HG03159 (cell line): ENCODE data around the gene GALNT12.

Experiments used
- ATAC-seq: cut with Tn5 transposase; IDR thresholded peaks from one replicate; pipeline ENCODE4 v1.9.1; 2021; ENCODE audit warnings: mild to moderate bottlenecking, moderate library complexity; ENCODE audit not compliant: unreplicated experiment

The GALNT12 gene

GRCh38 chr9:98807070-98807813 is at the start of gene GALNT12:
TSS of gene GALNT12 (plus strand) at chr9:98807670. CDS start at chr9:98807699, 29 bp downstream.
- ATAC-seq = no peak

GRCh38 chr9:98760231-98760630 is 47.2 kb upstream of the GALNT12 start:
- no peak for ATAC-seq

GRCh38 chr9:98763986-98764745 is 43.3 kb upstream of the GALNT12 start:
- no peak for ATAC-seq

GRCh38 chr9:98765256-98765655 is 42.2 kb upstream of the GALNT12 start:
- no peak for ATAC-seq

- ATAC-seq = no peak
These were observed 40.9 kb upstream of the GALNT12 start for GRCh38 chr9:98766586-98766985.

GRCh38 chr9:98767196-98767595 is 40.3 kb upstream of the GALNT12 start:
- no peak for ATAC-seq

GRCh38 chr9:98767915-98768314 is 39.6 kb upstream of the GALNT12 start:
- no peak for ATAC-seq

GRCh38 chr9:98768344-98768743 is 39.1 kb upstream of the GALNT12 start:
- no peak for ATAC-seq

GRCh38 chr9:98770717-98771116 is 36.8 kb upstream of the GALNT12 start:
- ATAC-seq = no peak

- ATAC-seq = no peak
These were observed 36.1 kb upstream of the GALNT12 start for GRCh38 chr9:98771209-98771874.

- ATAC-seq = no peak
These were observed 34.9 kb upstream of the GALNT12 start for GRCh38 chr9:98772364-98773155.

- ATAC-seq = no peak
These were observed 33.7 kb upstream of the GALNT12 start for GRCh38 chr9:98773721-98774120.

- no peak for ATAC-seq
These were observed 32.7 kb upstream of the GALNT12 start for GRCh38 chr9:98774746-98775145.

GRCh38 chr9:98775831-98776441 is 31.5 kb upstream of the GALNT12 start:
- peak; percentile 49 for ATAC-seq

- ATAC-seq = no peak
These were observed 29.9 kb upstream of the GALNT12 start for GRCh38 chr9:98777618-98778017.

GRCh38 chr9:98778251-98778650 is 29.2 kb upstream of the GALNT12 start:
- no peak for ATAC-seq

- ATAC-seq = no peak
These were observed 28.5 kb upstream of the GALNT12 start for GRCh38 chr9:98778711-98779530.

- ATAC-seq = no peak
These were observed 27.3 kb upstream of the GALNT12 start for GRCh38 chr9:98780059-98780749.
